HEK293 (cell line): ENCODE measurements around the gene CARD11.

ENCODE experiments used
- GFI1B ChIP-seq: fragments of 450-650 bp; formaldehyde crosslinking; IDR thresholded peaks from 2 replicates; pipeline ENCODE4 v1.5.1; 2016; ENCODE audit warnings: missing biosample characterization, missing genetic modification characterization
- GLI4 ChIP-seq: fragments of 450-650 bp; formaldehyde crosslinking; IDR thresholded peaks from 2 replicates; pipeline ENCODE4 v1.5.1; 2016; ENCODE audit warnings: missing biosample characterization, missing genetic modification characterization
- MZF1 ChIP-seq: fragments of 450-650 bp; formaldehyde crosslinking; IDR thresholded peaks from 2 replicates; pipeline ENCODE4 v1.5.1; 2017; ENCODE audit warnings: missing biosample characterization, missing genetic modification characterization, borderline replicate concordance
- PATZ1 ChIP-seq: fragments of 450-650 bp; formaldehyde crosslinking; IDR thresholded peaks from 2 replicates; pipeline ENCODE4 v1.5.1; 2016; ENCODE audit warnings: missing biosample characterization, missing genetic modification characterization
- ZBTB17 ChIP-seq: fragments of 450-650 bp; formaldehyde crosslinking; IDR thresholded peaks from 2 replicates; pipeline ENCODE4 v1.5.1; 2016; ENCODE audit warnings: missing biosample characterization, missing genetic modification characterization
- ZNF24 ChIP-seq: fragments of 450-650 bp; formaldehyde crosslinking; IDR thresholded peaks from 2 replicates; pipeline ENCODE4 v1.5.1; 2016; ENCODE audit warnings: missing biosample characterization, missing genetic modification characterization
- ZNF311 ChIP-seq: fragments of 450-650 bp; formaldehyde crosslinking; IDR thresholded peaks from 2 replicates; pipeline ENCODE4 v1.5.1; 2017; ENCODE audit warnings: missing biosample characterization, missing genetic modification characterization, borderline replicate concordance
- ZNF549 ChIP-seq: fragments of 450-650 bp; IDR thresholded peaks from 2 replicates; pipeline ENCODE4 v1.5.1; 2018; ENCODE audit warnings: missing biosample characterization, missing genetic modification characterization, mild to moderate bottlenecking, inconsistent platforms, moderate library complexity
- ZNF600 ChIP-seq: fragments of 450-650 bp; formaldehyde crosslinking; IDR thresholded peaks from 2 replicates; pipeline ENCODE4 v1.5.1; 2016; ENCODE audit warnings: missing biosample characterization, missing genetic modification characterization
- ZNF639 ChIP-seq: fragments of 450-650 bp; formaldehyde crosslinking; IDR thresholded peaks from 2 replicates; pipeline ENCODE4 v1.5.1; 2016; ENCODE audit warnings: missing biosample characterization, missing genetic modification characterization
- ZNF776 ChIP-seq: fragments of 450-650 bp; formaldehyde crosslinking; IDR thresholded peaks from 2 replicates; pipeline ENCODE4 v1.5.0; 2017; ENCODE audit warnings: missing biosample characterization, missing genetic modification characterization, borderline replicate concordance
- TF ChIP-seq, protein P1 (sequence below): fragments of 450-650 bp; formaldehyde crosslinking; IDR thresholded peaks from 2 replicates; pipeline ENCODE4 v1.5.1; 2016; ENCODE audit warnings: missing biosample characterization, missing genetic modification characterization
- TF ChIP-seq, protein P2 (sequence below): fragments of 450-650 bp; formaldehyde crosslinking; IDR thresholded peaks from 2 replicates; pipeline ENCODE4 v1.5.1; 2016; ENCODE audit warnings: missing biosample characterization, missing genetic modification characterization
- TF ChIP-seq, protein P3 (sequence below): fragments of 450-650 bp; formaldehyde crosslinking; IDR thresholded peaks from 2 replicates; pipeline ENCODE4 v1.5.1; 2016; ENCODE audit warnings: missing biosample characterization, missing genetic modification characterization

DNA sequence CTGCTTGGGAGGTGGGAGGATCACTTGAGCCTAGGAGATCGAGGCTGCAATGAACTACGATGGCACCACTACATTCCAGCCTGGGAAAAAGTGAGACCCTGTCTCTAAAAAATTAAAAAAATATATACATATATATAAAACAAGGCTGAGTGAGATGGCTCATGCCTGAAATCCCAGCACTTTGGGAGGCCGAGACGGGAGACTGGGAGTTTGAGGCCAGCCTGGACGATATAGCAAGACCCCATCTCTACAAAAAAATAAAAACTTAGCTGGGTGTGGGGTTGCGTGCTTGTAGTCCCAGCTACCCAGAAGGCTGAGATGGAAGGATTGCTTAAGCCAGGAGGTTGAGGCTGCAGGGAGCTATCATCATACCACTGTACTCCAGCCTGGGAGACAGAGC is 87.6 kb downstream of the CARD11 start:
- TF ChIP-seq ZNF600 (tag by site-specific recombination) (no peak), PATZ1 (tag by site-specific recombination) (no peak), ZBTB17 (tag by site-specific recombination) (no peak), ZNF776 (tag by site-specific recombination) (no peak), GFI1B (tag by site-specific recombination) (no peak), MZF1 (tag by site-specific recombination) (no peak), GLI4 (tag by site-specific recombination) (no peak), ZNF639 (tag by site-specific recombination) (no peak), ZNF549 (no peak), ZNF24 (no peak), ZNF311 (tag by site-specific recombination) (no peak)
- TF ChIP-seq, protein P1, sequence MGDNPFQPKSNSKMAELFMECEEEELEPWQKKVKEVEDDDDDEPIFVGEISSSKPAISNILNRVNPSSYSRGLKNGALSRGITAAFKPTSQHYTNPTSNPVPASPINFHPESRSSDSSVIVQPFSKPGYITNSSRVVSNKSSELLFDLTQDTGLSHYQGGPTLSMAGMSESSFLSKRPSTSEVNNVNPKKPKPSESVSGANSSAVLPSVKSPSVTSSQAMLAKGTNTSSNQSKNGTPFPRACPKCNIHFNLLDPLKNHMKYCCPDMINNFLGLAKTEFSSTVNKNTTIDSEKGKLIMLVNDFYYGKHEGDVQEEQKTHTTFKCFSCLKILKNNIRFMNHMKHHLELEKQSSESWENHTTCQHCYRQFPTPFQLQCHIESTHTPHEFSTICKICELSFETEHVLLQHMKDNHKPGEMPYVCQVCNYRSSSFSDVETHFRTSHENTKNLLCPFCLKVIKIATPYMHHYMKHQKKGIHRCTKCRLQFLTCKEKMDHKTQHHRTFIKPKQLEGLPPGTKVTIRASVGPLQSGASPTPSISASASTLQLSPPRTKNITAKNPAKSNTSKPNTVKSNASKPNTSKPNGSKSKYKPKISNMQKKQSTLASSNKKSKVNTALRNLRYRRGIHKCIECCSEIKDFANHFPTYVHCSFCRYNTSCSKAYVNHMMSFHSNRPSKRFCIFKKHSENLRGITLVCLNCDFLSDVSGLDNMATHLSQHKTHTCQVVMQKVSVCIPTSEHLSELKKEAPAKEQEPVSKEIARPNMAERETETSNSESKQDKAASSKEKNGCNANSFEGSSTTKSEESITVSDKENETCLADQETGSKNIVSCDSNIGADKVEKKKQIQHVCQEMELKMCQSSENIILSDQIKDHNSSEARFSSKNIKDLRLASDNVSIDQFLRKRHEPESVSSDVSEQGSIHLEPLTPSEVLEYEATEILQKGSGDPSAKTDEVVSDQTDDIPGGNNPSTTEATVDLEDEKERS, result no peak
- TF ChIP-seq, protein P2, sequence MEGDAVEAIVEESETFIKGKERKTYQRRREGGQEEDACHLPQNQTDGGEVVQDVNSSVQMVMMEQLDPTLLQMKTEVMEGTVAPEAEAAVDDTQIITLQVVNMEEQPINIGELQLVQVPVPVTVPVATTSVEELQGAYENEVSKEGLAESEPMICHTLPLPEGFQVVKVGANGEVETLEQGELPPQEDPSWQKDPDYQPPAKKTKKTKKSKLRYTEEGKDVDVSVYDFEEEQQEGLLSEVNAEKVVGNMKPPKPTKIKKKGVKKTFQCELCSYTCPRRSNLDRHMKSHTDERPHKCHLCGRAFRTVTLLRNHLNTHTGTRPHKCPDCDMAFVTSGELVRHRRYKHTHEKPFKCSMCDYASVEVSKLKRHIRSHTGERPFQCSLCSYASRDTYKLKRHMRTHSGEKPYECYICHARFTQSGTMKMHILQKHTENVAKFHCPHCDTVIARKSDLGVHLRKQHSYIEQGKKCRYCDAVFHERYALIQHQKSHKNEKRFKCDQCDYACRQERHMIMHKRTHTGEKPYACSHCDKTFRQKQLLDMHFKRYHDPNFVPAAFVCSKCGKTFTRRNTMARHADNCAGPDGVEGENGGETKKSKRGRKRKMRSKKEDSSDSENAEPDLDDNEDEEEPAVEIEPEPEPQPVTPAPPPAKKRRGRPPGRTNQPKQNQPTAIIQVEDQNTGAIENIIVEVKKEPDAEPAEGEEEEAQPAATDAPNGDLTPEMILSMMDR (tag by site-specific recombination), result no peak
- TF ChIP-seq, protein P3, sequence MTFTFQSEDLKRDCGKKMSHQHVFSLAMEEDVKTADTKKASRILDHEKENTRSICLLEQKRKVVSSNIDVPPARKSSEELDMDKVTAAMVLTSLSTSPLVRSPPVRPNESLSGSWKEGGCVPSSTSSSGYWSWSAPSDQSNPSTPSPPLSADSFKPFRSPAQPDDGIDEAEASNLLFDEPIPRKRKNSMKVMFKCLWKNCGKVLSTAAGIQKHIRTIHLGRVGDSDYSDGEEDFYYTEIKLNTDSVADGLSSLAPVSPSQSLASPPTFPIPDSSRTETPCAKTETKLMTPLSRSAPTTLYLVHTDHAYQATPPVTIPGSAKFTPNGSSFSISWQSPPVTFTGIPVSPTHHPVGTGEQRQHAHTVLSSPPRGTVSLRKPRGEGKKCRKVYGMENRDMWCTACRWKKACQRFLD (tag by site-specific recombination), result no peak
